ENCODE measurements around the gene EDC4. TPM values are rescaled to one million over a fixed set of nuclear protein-coding genes. Genes with fewer than 3 reads are reported as not detected.

EDC4 gene
- total RNA-seq, 1 donor from 2014 or later: 75.4 TPM

DNA sequence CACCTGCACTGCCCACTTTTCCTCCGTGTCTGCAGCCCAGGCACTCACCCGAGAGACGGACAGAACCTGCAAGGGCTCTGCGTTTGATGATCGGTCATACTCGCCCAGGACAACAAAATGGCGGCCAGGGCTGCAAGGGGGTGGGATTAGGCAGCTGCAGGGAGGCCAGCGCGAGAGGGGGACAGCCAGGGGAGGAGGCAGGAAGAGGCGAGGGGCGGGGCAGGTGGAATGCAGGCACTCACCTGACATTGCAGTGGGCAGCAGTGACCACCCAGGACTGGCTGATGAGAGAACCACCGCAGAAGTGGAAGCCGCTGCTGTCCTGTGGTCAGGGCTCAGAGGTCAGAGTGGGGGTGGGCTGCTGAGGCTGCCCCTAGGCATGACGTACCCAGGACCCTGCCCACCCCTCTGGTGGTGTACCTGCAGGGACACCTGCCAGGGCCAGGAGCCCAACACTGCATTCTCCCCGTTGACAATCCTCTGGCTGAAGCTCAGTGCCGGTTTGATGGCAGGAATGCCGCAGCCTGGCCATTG, 57.9 kb downstream of the EDC4 start:
- Mint-ChIP-seq H3K27me3 (ENCODE audit: unreplicated experiment) (no peaks in the 10 kb centered on the region), H3K4me1 (ENCODE audit: unreplicated experiment) (peaks cover 19% of the 10 kb centered on the region), H3K36me3 (ENCODE audit: unreplicated experiment) (peaks cover 4% of the 10 kb centered on the region), H3K9me3 (ENCODE audit: unreplicated experiment) (no peaks in the 10 kb centered on the region), H3K4me3 (ENCODE audit: unreplicated experiment) (no peak overlapping the region), H3K27ac (ENCODE audit: unreplicated experiment) (no peak overlapping the region)
- no peak for DNase-seq (ENCODE audit: extremely low spot score, unreplicated experiment)
- TF ChIP-seq CTCF (IDR thresholded peaks at IDR 0.05): no peak

Other genes starting within 250 kb of the EDC4 start
- 0.94 and 1.7 TPM in 2 replicates for gene CARMIL2, start 227.9 kb upstream of the EDC4 start, total RNA-seq
- gene ACD, start 212.8 kb upstream of the EDC4 start, total RNA-seq: 21.3 and 23.1 TPM in 2 replicates
- 4.1 and 4.6 TPM in 2 replicates for gene PARD6A, start 212.1 kb upstream of the EDC4 start, total RNA-seq
- gene ENKD1, start 206.3 kb upstream of the EDC4 start, total RNA-seq: 10.9 and 11.7 TPM in 2 replicates
- 2.1 and 2.8 TPM in 2 replicates for gene C16orf86, start 206.2 kb upstream of the EDC4 start, total RNA-seq
- gene GFOD2, start 153.7 kb upstream of the EDC4 start, total RNA-seq: 21.9 and 22.2 TPM in 2 replicates
- 18.9 and 19.5 TPM in 2 replicates for gene RANBP10, start 66.5 kb upstream of the EDC4 start, total RNA-seq
- gene TSNAXIP1, start 66.2 kb upstream of the EDC4 start, total RNA-seq: 3.6 and 4.1 TPM in 2 replicates
- 29.5 and 30.0 TPM in 2 replicates for gene THAP11, start 30.7 kb upstream of the EDC4 start, total RNA-seq
- gene NUTF2, start 26.1 kb upstream of the EDC4 start, total RNA-seq: 121 and 125 TPM in 2 replicates
- gene CENPT, start 25.4 kb upstream of the EDC4 start, total RNA-seq: 46.3 and 51.2 TPM in 2 replicates
- 1.4 and 1.5 TPM in 2 replicates for gene NRN1L, start 11.8 kb downstream of the EDC4 start, total RNA-seq
- gene PSKH1, start 20.2 kb downstream of the EDC4 start, total RNA-seq: 43.9 and 45.5 TPM in 2 replicates
- gene CTRL, start 58.8 kb downstream of the EDC4 start, total RNA-seq: 0.39 and 0.91 TPM in 2 replicates
- 58.3 and 59.0 TPM in 2 replicates for gene PSMB10, start 63.8 kb downstream of the EDC4 start, total RNA-seq
- gene LCAT, start 71.1 kb downstream of the EDC4 start, total RNA-seq: 35.3 and 36.9 TPM in 2 replicates
- gene SLC12A4, start 95.6 kb downstream of the EDC4 start, total RNA-seq: 90.7 and 91.6 TPM in 2 replicates
- not detected in 2 replicates for gene DPEP3, start 107.4 kb downstream of the EDC4 start, total RNA-seq
- not detected in 2 replicates for gene DPEP2, start 126.4 kb downstream of the EDC4 start, total RNA-seq
- not detected in 2 replicates for gene DPEP2NB, start 142.9 kb downstream of the EDC4 start, total RNA-seq
- gene DDX28, start 150.2 kb downstream of the EDC4 start, total RNA-seq: 7.5 and 8.8 TPM in 2 replicates
- gene DUS2, start 150.2 kb downstream of the EDC4 start, total RNA-seq: 13.6 and 17.2 TPM in 2 replicates
- gene NFATC3, start 212.3 kb downstream of the EDC4 start, total RNA-seq: 42.0 and 42.3 TPM in 2 replicates